GM18951 (cell line): ENCODE results near the gene FAM228A.
"Not testable (repeated sequence)": the region's sequence is repeated elsewhere in the genome, so short reads cannot be mapped to it uniquely, and the experiment has no call there.

Experiments used
- POLR2A ChIP-seq: IDR thresholded peaks from 4 replicates; pipeline ENCODE4 v1.6.1; 2011; ENCODE audit warnings: mild to moderate bottlenecking; ENCODE audit not compliant: insufficient read length, insufficient read depth; ENCODE audit errors: extremely low read depth
- in situ Hi-C: fragments of 300-500 bp; cut with MboI; formaldehyde crosslinking; loops from one replicate; pipeline ENCODE4 v1.12.0; 2022; ENCODE audit warnings: low sequenced_read_pairs, mixed read lengths, inconsistent platforms; ENCODE audit not compliant: unreplicated experiment

The FAM228A gene

GRCh38 chr2:24169023-24169422 is 5.8 kb upstream of the FAM228A start:
- TF ChIP-seq POLR2A = no peak
- in situ Hi-C loops = no loop called here

- in situ Hi-C loops = no loop called here
- no peak for TF ChIP-seq POLR2A
These were observed 856 bp downstream of the FAM228A start for GRCh38 chr2:24175631-24176187.

- in situ Hi-C loops = no loop called here
- TF ChIP-seq POLR2A = no peak
These were observed 1.5 kb downstream of the FAM228A start for GRCh38 chr2:24176326-24176725.

GRCh38 chr2:24179683-24180082 is 4.8 kb downstream of the FAM228A start:
- TF ChIP-seq POLR2A = no peak
- in situ Hi-C loops = no loop called here

- in situ Hi-C loops = no loop called here
- no peak for TF ChIP-seq POLR2A
These were observed 7.0 kb downstream of the FAM228A start for GRCh38 chr2:24181849-24182248.

GRCh38 chr2:24182507-24182906 is 7.7 kb downstream of the FAM228A start:
- in situ Hi-C loops = no loop called here
- no peak for TF ChIP-seq POLR2A

GRCh38 chr2:24183366-24184069 is 8.7 kb downstream of the FAM228A start:
- in situ Hi-C loops = no loop called here
- no peak for TF ChIP-seq POLR2A

GRCh38 chr2:24189551-24189950 is 14.7 kb downstream of the FAM228A start:
- in situ Hi-C loops = no loop called here
- no peak for TF ChIP-seq POLR2A

GRCh38 chr2:24190503-24190902 is 15.7 kb downstream of the FAM228A start:
- in situ Hi-C loops = no loop called here
- TF ChIP-seq POLR2A = no peak

- in situ Hi-C loops = no loop called here
- TF ChIP-seq POLR2A = no peak
These were observed 16.3 kb downstream of the FAM228A start for GRCh38 chr2:24191156-24191555.

GRCh38 chr2:24191848-24192247 is 17.0 kb downstream of the FAM228A start:
- TF ChIP-seq POLR2A = no peak
- in situ Hi-C loops = no loop called here

- in situ Hi-C loops = not testable (repeated sequence)
These were observed 22.4 kb downstream of the FAM228A start for GRCh38 chr2:24197213-24197612.

- in situ Hi-C loops = no loop called here
These were observed 25.2 kb downstream of the FAM228A start for GRCh38 chr2:24199968-24200590.

GRCh38 chr2:24200799-24201198 is 25.9 kb downstream of the FAM228A start:
- in situ Hi-C loops = no loop called here

More at GRCh38 chr2:24199968-24200590, 25.2 kb downstream of the FAM228A start:
- no peak for TF ChIP-seq POLR2A

More at GRCh38 chr2:24200799-24201198, 25.9 kb downstream of the FAM228A start:
- TF ChIP-seq POLR2A = no peak
